GM19023 (cell line): ENCODE measurements around the gene ZNF384.

Experiments used
- ATAC-seq: cut with Tn5 transposase; IDR thresholded peaks from one replicate; pipeline ENCODE4 v1.9.1; 2021; ENCODE audit warnings: mild to moderate bottlenecking, moderate library complexity; ENCODE audit not compliant: unreplicated experiment

ZNF384 gene

GRCh38 chr12:6626654-6627283, 62.4 kb downstream of the ZNF384 start:
- no peak for ATAC-seq

GRCh38 chr12:6620885-6621274, 68.3 kb downstream of the ZNF384 start:
- no peak for ATAC-seq

GRCh38 chr12:6620137-6620884, 68.9 kb downstream of the ZNF384 start:
- ATAC-seq = no peak

GRCh38 chr12:6618483-6619225, 70.5 kb downstream of the ZNF384 start:
- ATAC-seq = no peak
